Endothelial cell (in vitro differentiated cells): ENCODE results near the gene ABCA1. TPM values are rescaled to one million over a fixed set of nuclear protein-coding genes. Genes with fewer than 3 reads are reported as not detected.

ENCODE experiments used
- DNase-seq: peaks from one replicate; pipeline ENCODE4 v3.0.0; 2021; ENCODE audit warnings: low spot score
- H3K27ac Mint-ChIP-seq: one replicate; pipeline ENCODE4 v1.8.0; 2021; ENCODE audit warnings: mixed read lengths, inconsistent platforms; ENCODE audit not compliant: unreplicated experiment
- H3K27me3 Mint-ChIP-seq: one replicate; pipeline ENCODE4 v1.8.0; 2021; ENCODE audit warnings: mild to moderate bottlenecking, moderate library complexity, mixed read lengths, inconsistent platforms; ENCODE audit not compliant: unreplicated experiment
- H3K36me3 Mint-ChIP-seq: one replicate; pipeline ENCODE4 v1.8.0; 2021; ENCODE audit warnings: mild to moderate bottlenecking, low read depth, mixed read lengths, inconsistent platforms; ENCODE audit not compliant: unreplicated experiment
- H3K4me1 Mint-ChIP-seq: one replicate; pipeline ENCODE4 v1.8.0; 2021; ENCODE audit warnings: mild to moderate bottlenecking, mixed read lengths, inconsistent platforms; ENCODE audit not compliant: unreplicated experiment
- H3K4me3 Mint-ChIP-seq: one replicate; pipeline ENCODE4 v1.8.0; 2021; ENCODE audit warnings: mild to moderate bottlenecking, mixed read lengths, inconsistent platforms; ENCODE audit not compliant: unreplicated experiment
- H3K9me3 Mint-ChIP-seq: one replicate; pipeline ENCODE4 v1.8.0; 2021; ENCODE audit warnings: mixed read lengths, inconsistent platforms; ENCODE audit not compliant: unreplicated experiment
- CTCF ChIP-seq: fragments of 200-600 bp; sonication (generic); IDR thresholded peaks from one replicate; pipeline ENCODE4 v1.5.0; 2021; ENCODE audit warnings: antibody characterized with exemption; ENCODE audit not compliant: unreplicated experiment
- total RNA-seq: library from RNA; stranded (reverse); fragmentation: NEBNext Ultra II Directional; extraction: Animal tissue kit (Norgen Biotek cat#: 25700); gene quantifications from one replicate; pipeline ENCODE4 v1.2.1, GENCODE V29; 2021; ENCODE audit not compliant: unreplicated experiment

ABCA1 gene
- total RNA-seq, 1 donor from 2014 or later: 171 TPM

GRCh38 chr9:104836767-104837166 lies 91.2 kb downstream of the ABCA1 start:
- Mint-ChIP-seq H3K4me3 (peak overlapping the region; percentile 26), H3K27me3 (peaks cover 9% of the 10 kb centered on the region), H3K27ac (peak overlapping the region; percentile 83), H3K36me3 (peaks cover 60% of the 10 kb centered on the region), H3K9me3 (no peaks in the 10 kb centered on the region), H3K4me1 (peaks cover 32% of the 10 kb centered on the region)
- TF ChIP-seq CTCF: no peak
- no peak for DNase-seq

GRCh38 chr9:104836235-104836634 lies 91.7 kb downstream of the ABCA1 start:
- no peak for TF ChIP-seq CTCF
- Mint-ChIP-seq H3K9me3 (no peaks in the 10 kb centered on the region), H3K4me3 (peak overlapping the region; percentile 26), H3K4me1 (peaks cover 35% of the 10 kb centered on the region), H3K27ac (peak overlapping the region; percentile 83), H3K27me3 (peaks cover 11% of the 10 kb centered on the region), H3K36me3 (peaks cover 65% of the 10 kb centered on the region)
- no peak for DNase-seq

- peak overlapping the region; percentile 10 for H3K4me3 Mint-ChIP-seq
- H3K9me3 Mint-ChIP-seq: no peaks in the 10 kb centered on the region
- H3K36me3 Mint-ChIP-seq: peaks cover 66% of the 10 kb centered on the region
- DNase-seq: no peak
- H3K4me1 Mint-ChIP-seq: peaks cover 43% of the 10 kb centered on the region
- peak overlapping the region; percentile 83 for H3K27ac Mint-ChIP-seq
- TF ChIP-seq CTCF: no peak
- H3K27me3 Mint-ChIP-seq: peaks cover 11% of the 10 kb centered on the region
These were observed 92.8 kb downstream of the ABCA1 start for GRCh38 chr9:104835161-104835560.

DNA sequence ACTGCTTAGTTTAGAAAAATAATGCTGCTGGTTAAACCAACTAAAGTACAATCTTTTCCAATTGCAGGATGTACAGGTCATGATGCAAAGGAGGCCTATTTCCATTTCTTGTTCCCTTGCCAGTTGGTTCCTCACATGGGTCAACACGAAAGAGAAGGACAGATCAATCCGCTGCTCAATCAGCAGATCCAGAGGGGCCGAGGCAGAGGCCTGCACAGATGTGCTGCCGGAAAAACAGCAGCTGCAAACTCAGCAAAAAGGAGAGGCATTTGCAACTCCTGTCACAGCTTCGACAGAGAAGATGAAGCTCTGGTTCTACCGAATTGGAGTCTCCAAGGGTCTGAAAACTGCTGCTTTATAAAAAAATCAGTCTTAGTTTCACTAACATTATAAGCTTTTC lies 94.3 kb downstream of the ABCA1 start:
- peaks cover 57% of the 10 kb centered on the region for H3K4me1 Mint-ChIP-seq

GRCh38 chr9:104831681-104832080 lies 96.3 kb downstream of the ABCA1 start:
- Mint-ChIP-seq H3K4me1 (peaks cover 63% of the 10 kb centered on the region), H3K27me3 (peaks cover 12% of the 10 kb centered on the region), H3K36me3 (peaks cover 81% of the 10 kb centered on the region), H3K27ac (no peak overlapping the region), H3K9me3 (no peaks in the 10 kb centered on the region), H3K4me3 (peak overlapping the region; percentile 40)
- no peak for DNase-seq
- TF ChIP-seq CTCF: no peak

More for the DNA sequence above, 94.3 kb downstream of the ABCA1 start:
- no peak for DNase-seq
- H3K36me3 Mint-ChIP-seq: peaks cover 73% of the 10 kb centered on the region
- no peak overlapping the region for H3K4me3 Mint-ChIP-seq
- peaks cover 12% of the 10 kb centered on the region for H3K27me3 Mint-ChIP-seq
- H3K9me3 Mint-ChIP-seq: no peaks in the 10 kb centered on the region
- H3K27ac Mint-ChIP-seq: no peak overlapping the region
- TF ChIP-seq CTCF: no peak
